BE2C (cell line): ENCODE data around the gene TMLHE.
"Not testable (repeated sequence)": the region's sequence is repeated elsewhere in the genome, so short reads cannot be mapped to it uniquely, and the experiment has no call there.

ENCODE experiments used
- DNase-seq: peaks from one replicate; pipeline ENCODE4 v3.0.0-alpha.2; 2020
- H3K27me3 ChIP-seq: fragments of 250-450 bp; sonication (Bioruptor Pico); 2 replicates; pipeline ENCODE4 v1.5.1; 2020; ENCODE audit warnings: mild to moderate bottlenecking
- H3K36me3 ChIP-seq: fragments of 250-450 bp; sonication (Bioruptor Pico); 2 replicates; pipeline ENCODE4 v1.5.1; 2020; ENCODE audit warnings: mild to moderate bottlenecking
- H3K4me1 ChIP-seq: fragments of 250-450 bp; sonication (Bioruptor Pico); 2 replicates; pipeline ENCODE4 v1.5.1; 2020
- H3K4me3 ChIP-seq: 2 replicates; pipeline ENCODE4 v1.5.1; 2011; ENCODE audit warnings: low read depth, low read length
- H3K9me3 ChIP-seq: fragments of 250-450 bp; sonication (Bioruptor Pico); 2 replicates; pipeline ENCODE4 v1.5.1; 2020
- CTCF ChIP-seq: IDR thresholded peaks from 2 replicates; pipeline ENCODE4 v1.5.1; 2012; ENCODE audit warnings: mild to moderate bottlenecking, low read depth, low read length

TMLHE gene

GRCh38 chrX:155514225-155514624 is 98.5 kb downstream of the TMLHE start:
- no peak for DNase-seq
- Histone ChIP-seq H3K4me3 (no peak overlapping the region), H3K9me3 (no peaks in the 10 kb centered on the region), H3K4me1 (no peaks in the 10 kb centered on the region), H3K36me3 (no peaks in the 10 kb centered on the region), H3K27me3 (no peaks in the 10 kb centered on the region)
- no peak for TF ChIP-seq CTCF

DNA sequence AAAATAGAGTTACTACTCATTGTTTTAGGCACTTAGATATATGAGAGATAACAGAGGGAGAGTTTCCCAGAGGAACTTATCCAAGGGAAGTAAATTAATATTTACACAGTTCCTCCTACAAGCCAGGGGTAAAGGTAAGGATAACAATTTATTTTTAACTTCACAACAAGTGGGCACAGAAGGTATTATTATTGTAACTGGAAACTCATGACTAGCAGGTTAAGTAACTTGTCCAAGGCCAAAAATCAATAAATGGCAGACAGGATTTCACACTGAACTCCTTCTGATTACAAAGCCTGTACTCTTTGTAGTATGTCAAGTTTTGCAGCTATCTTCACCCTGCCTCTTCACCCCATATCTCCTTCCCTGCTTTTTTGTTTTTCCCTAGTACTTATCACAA is 107.5 kb downstream of the TMLHE start:
- no peak for DNase-seq
- H3K4me1 ChIP-seq: no peaks in the 10 kb centered on the region
- H3K27me3 ChIP-seq: no peaks in the 10 kb centered on the region
- H3K9me3 ChIP-seq: no peaks in the 10 kb centered on the region
- no peaks in the 10 kb centered on the region for H3K36me3 ChIP-seq
- TF ChIP-seq CTCF: no peak
- no peak overlapping the region for H3K4me3 ChIP-seq

- H3K36me3 ChIP-seq, H3K4me3 ChIP-seq, DNase-seq, H3K4me1 ChIP-seq, H3K27me3 ChIP-seq, H3K9me3 ChIP-seq: not testable (repeated sequence)
These were observed 117.6 kb downstream of the TMLHE start for GRCh38 chrX:155495134-155495533.

GRCh38 chrX:155491421-155491820 is 121.3 kb downstream of the TMLHE start:
- H3K27me3 ChIP-seq, H3K4me1 ChIP-seq, H3K36me3 ChIP-seq, DNase-seq, H3K9me3 ChIP-seq, H3K4me3 ChIP-seq: not testable (repeated sequence)

DNA sequence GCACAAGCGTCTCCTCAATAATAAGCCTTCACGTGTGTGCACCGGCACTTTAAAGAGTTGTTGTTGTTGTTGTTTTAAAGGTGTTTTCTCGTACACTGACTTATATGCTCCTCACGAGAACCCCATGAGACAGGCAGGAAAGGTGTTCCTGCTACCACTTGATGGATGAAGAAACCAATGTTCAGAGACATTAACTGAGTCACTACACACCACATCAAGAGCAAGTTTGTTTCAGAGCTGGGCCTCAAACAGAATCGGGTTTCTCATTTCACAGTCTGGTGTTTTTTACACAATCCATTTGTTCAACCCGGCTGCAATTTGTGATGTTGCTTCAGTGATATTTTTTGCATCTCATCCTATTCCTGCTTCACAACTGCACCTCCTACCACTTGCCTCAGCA is 135.6 kb downstream of the TMLHE start:
- H3K27me3 ChIP-seq, DNase-seq, H3K36me3 ChIP-seq, H3K9me3 ChIP-seq, H3K4me1 ChIP-seq, H3K4me3 ChIP-seq: not testable (repeated sequence)

GRCh38 chrX:155466269-155466938 is 146.3 kb downstream of the TMLHE start:
- H3K4me3 ChIP-seq, H3K36me3 ChIP-seq, DNase-seq, H3K4me1 ChIP-seq, H3K9me3 ChIP-seq, H3K27me3 ChIP-seq: not testable (repeated sequence)

DNA sequence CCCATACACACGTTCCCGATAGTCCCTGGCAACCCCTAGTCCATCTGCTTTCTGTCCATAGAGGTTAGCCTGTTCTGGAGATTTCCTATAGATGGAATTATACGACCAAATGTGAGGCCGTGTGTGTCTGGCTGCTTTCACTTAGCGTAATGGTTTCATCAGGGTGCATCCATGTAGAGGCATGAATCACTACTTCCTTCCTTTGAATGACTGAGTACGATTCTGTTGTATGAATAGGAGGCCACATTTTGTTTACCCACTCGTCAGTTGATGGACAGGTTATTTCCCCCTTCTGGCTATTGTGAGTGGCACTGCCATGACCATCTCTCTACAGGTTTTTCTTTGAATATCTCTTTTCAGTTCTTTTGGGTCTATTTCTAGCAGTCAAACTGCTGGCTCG is 152.3 kb downstream of the TMLHE start:
- H3K4me3 ChIP-seq, DNase-seq, H3K27me3 ChIP-seq, H3K36me3 ChIP-seq, H3K9me3 ChIP-seq, H3K4me1 ChIP-seq: not testable (repeated sequence)

DNA sequence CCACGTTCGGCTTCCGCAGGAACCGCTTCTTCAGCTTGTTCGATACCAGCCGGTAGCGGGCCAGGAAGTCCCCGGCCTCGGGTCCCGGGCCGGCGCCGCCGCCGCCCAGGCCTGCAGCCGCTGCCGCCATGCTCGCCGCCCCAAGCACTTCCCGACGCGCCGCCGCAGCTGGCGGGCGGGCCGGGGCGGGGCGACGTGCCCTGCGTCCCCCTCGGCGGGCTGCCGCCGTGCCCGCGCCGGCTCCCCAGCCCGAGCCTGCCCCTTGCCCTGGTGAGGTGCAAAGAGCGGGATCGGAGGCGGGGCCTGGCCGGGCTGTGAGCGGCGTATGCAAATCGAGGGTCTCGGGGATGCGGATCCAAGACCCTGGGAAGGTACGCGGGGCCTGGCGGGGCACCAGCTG is 154.3 kb downstream of the TMLHE start, which contains the start of gene F8A3:
Gene F8A3, minus strand, starts transcription at position 150 of the 400 bp plus-strand sequence. Its CDS starts 20 bp downstream, at position 130.
- not testable (repeated sequence) for H3K36me3 ChIP-seq, H3K4me3 ChIP-seq, H3K27me3 ChIP-seq, H3K9me3 ChIP-seq, DNase-seq, H3K4me1 ChIP-seq

DNA sequence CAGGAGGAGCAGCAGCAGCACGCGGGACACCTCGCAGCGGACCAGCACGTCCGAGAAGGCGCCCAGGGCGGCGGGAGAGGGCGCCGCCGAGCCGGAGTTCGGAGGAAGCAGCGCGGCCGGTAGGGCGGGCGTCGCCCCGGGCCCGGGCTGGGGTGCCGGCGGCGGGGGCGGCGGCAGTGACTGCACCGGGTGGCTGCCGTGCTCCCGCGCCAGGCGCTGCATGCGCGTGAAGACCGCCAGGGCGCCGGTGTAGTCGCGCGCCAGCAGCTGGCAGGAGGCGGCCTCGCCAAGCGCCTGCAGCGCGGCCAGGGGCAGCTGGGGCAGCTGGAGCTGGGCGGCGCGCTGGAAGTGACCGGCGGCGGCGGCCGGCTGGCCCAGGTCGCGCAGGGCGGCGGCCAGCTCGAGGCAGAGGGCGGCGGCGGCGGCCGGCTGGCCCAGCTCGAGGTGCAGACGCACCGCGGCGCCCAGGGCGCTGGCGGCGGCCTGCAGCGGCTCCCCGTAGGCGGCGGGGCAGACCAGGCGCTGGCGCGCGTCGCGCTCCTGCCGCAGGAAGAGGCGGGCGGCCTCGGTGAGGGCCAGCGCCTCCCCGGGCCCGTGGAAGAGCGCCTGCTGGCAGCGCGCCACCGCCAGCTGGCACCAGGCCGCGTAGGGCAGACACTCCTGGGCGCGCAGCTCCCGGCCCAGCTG is 154.8 kb downstream of the TMLHE start:
- not testable (repeated sequence) for H3K27me3 ChIP-seq, H3K9me3 ChIP-seq, H3K4me3 ChIP-seq, DNase-seq, H3K4me1 ChIP-seq, H3K36me3 ChIP-seq

GRCh38 chrX:155441097-155441496 is 171.7 kb downstream of the TMLHE start:
- Histone ChIP-seq H3K4me1 (no peaks in the 10 kb centered on the region), H3K27me3 (no peaks in the 10 kb centered on the region), H3K9me3 (no peaks in the 10 kb centered on the region), H3K36me3 (no peaks in the 10 kb centered on the region), H3K4me3 (no peak overlapping the region)
- DNase-seq: no peak
- TF ChIP-seq CTCF: no peak
